RPMI7951 (cell line): ENCODE measurements around the gene ZNF322. TPM values are rescaled to one million over a fixed set of nuclear protein-coding genes. Genes with fewer than 3 reads are reported as not detected.

Experiments
- DNase-seq: peaks from one replicate; pipeline ENCODE4 v3.0.0-alpha.2; 2012; ENCODE audit warnings: low read depth
- total RNA-seq: library from RNA; depleted of rRNA; stranded (reverse); fragments of >200 nt; shearing (Covaris generic); gene quantifications from 2 replicates; pipeline ENCODE4 v1.2.3, GENCODE V29; 2014

The ZNF322 gene
- total RNA-seq, 1 experiment from 2014 or later, result 21.4 TPM

- no peak for DNase-seq
Measured at GRCh38 chr6:26613689-26614683, 45.6 kb downstream of the ZNF322 start.

GRCh38 chr6:26613201-26613600 lies 46.3 kb downstream of the ZNF322 start:
- no peak for DNase-seq

GRCh38 chr6:26611599-26611998 lies 47.9 kb downstream of the ZNF322 start:
- DNase-seq, result no peak

- DNase-seq, result no peak
Measured at GRCh38 chr6:26609463-26609862, 50.1 kb downstream of the ZNF322 start.

- DNase-seq, result peak; percentile 72
Measured at GRCh38 chr6:26607434-26608230, 51.9 kb downstream of the ZNF322 start.

- DNase-seq, result no peak
Measured at GRCh38 chr6:26604797-26605196, 54.7 kb downstream of the ZNF322 start.

- no peak for DNase-seq
Measured at GRCh38 chr6:26604026-26604425, 55.5 kb downstream of the ZNF322 start.

- no peak for DNase-seq
Measured at GRCh38 chr6:26602262-26602661, 57.3 kb downstream of the ZNF322 start.

GRCh38 chr6:26600759-26601158 lies 58.8 kb downstream of the ZNF322 start:
- no peak for DNase-seq

- no peak for DNase-seq
Measured at GRCh38 chr6:26599591-26599990, 60.0 kb downstream of the ZNF322 start.

GRCh38 chr6:26599134-26599533 lies 60.4 kb downstream of the ZNF322 start:
- no peak for DNase-seq

GRCh38 chr6:26598267-26598666 lies 61.3 kb downstream of the ZNF322 start:
- no peak for DNase-seq

GRCh38 chr6:26597821-26598220 lies 61.7 kb downstream of the ZNF322 start:
- no peak for DNase-seq

- DNase-seq, result no peak
Measured at GRCh38 chr6:26597389-26597766, 62.2 kb downstream of the ZNF322 start.

- peak; percentile 99 for DNase-seq
Measured at GRCh38 chr6:26596579-26597388, 62.8 kb downstream of the ZNF322 start, which contains the start of gene ABT1. TSS of gene ABT1 (plus strand) at chr6:26596953. CDS start at chr6:26596983, 30 bp downstream.

- DNase-seq, result peak; percentile 93
Measured at GRCh38 chr6:26595669-26596269, 63.8 kb downstream of the ZNF322 start.

GRCh38 chr6:26594730-26595632 lies 64.6 kb downstream of the ZNF322 start:
- DNase-seq, result peak; percentile 62

GRCh38 chr6:26594131-26594498 lies 65.4 kb downstream of the ZNF322 start:
- no peak for DNase-seq

GRCh38 chr6:26593278-26594130 lies 66.0 kb downstream of the ZNF322 start:
- no peak for DNase-seq
